NCI-H774 (cell line): ENCODE results near the gene GPR15.
"Not testable (repeated sequence)": the region's sequence is repeated elsewhere in the genome, so short reads cannot be mapped to it uniquely, and the experiment has no call there.

Experiments
- DNase-seq: peaks from one replicate; lab custom pipeline; 2025; lab: John Stamatoyannopoulos, UW

GPR15 gene

DNA sequence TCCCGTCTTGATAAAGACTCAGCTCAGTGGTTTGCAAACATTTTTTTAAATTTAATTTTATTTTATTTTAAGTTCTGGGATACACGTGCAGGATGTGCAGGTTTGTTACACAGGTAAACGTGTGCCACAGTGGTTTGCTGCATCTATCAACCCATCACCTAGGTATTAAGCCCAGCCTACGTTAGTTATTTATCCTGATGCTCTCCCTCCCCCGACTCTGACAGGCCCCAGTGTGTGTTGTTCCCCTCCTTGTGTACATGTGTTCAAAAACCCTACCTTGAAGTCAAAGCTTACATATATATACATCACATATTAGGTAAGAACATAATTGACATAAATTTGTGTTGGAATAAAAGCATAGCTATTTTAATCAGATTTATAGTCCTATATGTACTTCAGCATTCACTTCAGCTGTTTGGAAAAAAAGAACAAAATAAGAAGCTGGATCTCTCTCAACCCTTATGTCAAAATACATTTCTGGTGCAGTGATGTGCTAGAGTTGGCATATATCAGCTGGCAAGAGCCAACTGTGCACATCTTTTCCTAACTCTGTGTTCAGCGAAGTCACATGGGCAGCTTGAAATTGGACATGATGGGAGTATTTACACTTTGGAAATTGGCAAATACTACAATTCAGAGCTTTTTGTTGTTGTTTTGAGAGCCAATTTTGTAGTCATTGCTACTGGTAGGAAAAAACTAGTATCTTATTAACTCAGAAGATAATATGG lies 26.5 kb downstream of the GPR15 start:
- no peak for DNase-seq

DNA sequence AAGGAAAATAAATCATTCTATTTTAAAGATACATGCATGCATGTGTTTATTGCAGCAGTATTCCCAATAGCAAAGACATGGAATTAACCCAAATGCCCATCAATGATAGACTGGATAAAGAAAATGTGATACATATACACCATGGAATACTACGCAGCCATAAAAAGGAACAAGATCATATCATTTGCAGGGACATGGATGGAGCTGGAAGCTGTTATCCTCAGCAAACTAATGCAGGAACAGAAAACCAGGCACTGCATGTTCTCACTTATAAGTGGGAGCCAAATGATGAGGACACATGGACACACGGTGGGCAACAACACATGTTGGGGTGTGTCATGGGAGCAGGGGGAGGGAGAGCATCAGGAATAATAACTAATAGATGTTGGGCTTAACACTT lies 28.0 kb downstream of the GPR15 start:
- not testable (repeated sequence) for DNase-seq

DNA sequence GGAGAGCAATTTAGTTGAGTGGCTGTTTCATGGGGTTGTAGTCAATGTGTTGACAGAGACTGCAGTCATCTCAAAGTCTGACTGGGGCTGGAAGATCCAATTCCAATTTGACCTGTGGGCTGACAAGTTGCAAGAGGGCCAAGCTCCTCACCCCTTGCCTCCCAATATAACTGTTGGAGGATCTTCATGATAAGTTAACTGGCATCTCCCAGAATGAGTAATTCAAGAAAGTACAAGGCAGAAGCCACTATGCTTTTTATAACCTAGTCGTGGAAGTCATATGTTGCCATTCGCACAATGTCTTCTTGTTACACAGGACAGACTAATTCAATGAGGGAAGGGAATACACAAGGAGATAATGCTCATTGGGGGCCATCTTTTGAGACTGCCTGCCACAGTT lies 29.1 kb downstream of the GPR15 start:
- no peak for DNase-seq

DNA sequence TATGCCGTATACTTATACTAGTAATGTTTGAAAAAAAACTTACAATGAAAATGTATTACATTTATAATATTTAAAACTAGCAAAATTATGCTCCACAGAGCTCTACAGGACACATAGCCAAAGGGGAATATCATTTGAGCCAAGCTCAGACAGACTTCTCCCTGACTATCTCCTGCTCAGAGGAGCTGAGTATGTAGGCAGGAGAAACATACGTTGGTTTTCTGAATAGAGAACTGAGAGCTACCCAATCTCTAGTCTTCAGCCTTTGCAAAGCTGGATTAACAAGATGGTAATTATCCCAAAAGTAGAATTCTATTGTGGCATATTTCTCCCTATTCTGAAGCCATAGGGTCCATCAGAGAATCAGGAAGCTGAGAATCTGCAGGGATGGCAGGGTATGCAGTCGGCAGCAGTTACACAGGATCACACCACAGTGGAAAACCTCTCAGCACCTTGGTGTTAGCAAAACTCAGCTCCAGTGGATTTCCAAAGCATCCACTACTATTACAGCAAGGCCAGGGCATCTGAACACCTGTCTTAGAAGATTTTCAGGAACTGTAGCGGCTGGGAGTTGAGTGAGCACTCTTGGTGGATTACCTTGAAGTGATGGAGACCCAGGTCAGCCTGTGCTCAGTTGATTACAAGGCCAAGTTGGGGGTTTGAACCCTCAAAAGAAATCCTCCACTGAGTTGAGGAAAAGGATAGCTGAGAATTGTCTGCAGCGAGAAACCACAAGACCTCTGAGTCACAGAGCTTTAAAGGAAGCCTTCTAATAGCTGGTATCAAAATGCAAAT lies 30.1 kb downstream of the GPR15 start:
- DNase-seq, result no peak

DNA sequence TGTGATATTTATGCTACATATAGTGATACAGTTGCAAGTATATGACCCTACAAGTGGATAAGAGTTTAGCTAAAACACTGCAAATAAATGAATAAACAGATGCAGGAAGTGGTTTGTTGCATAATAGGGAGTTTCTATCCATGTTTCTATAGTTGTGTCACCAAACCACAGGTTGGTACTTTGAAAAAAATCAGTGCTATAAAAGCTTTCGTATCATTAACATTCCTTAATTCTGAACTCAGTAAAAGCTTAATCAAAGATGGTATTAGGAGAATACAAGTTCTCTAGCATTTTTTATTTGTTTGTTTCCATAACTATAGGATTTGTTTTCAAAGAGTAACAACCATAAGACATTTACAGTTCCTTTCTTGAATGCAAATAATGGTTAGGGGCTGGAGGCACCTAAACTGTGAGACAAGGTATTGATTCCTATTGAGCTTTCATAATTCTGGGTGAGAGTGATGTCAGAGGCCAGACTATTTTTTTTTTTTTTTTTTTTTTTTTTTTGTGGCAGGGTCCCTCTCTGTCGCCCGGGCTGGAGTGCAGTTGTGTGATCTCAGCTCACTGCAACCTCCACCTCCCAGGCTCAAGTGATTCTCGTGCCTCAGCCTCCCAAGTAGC lies 32.0 kb downstream of the GPR15 start:
- no peak for DNase-seq

DNA sequence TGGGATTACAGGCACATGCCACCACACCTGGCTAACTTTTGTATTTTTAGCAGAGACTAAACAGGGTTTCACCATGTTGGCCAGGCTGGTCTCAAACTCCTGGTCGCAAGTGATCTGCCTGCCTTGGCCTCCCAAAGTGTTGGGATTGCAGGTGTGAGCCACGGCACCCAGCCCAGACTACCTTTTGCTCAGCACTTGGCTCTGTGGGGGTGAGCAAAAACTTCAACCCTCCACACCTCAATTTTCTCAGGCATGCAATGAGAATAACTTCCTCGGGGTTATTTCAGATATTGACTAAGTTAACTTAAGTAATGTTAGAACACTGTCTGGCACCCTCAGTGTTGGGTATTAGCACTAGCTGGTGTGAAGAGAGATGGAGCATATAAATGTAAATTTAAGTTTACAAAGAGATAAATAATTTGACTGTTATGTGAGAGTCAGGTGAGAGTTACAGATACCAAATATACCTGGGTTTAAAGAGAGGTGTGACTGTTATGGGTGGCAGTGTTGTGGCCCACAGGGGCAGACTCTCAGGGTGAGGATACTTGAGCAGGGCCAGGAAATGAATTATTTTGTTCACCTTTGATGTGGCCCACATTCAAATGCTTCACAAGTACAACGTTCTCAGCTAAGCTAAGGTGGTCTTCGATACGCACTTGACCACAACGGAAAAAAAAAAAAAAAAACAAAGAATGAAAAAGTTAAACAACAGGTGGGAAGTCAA lies 32.7 kb downstream of the GPR15 start:
- DNase-seq, result no peak

DNA sequence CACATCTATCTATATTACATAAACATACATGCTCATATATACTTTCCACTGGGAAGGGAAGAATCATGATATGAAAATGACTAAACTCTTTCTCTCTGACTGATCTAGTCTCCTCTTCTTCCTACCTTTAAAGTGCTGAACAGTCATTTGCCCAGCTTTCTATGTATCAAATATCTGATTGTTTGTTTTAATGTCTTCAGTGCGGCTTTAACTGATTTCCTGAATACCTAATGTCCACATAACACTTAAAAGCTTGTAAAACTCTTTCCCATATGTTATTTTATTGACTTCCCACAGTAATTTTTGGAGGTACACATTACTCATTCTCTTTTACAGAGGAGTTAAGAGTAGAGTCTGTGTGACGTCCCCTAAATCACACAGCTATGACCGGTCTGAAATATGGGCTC lies 33.5 kb downstream of the GPR15 start:
- no peak for DNase-seq

DNA sequence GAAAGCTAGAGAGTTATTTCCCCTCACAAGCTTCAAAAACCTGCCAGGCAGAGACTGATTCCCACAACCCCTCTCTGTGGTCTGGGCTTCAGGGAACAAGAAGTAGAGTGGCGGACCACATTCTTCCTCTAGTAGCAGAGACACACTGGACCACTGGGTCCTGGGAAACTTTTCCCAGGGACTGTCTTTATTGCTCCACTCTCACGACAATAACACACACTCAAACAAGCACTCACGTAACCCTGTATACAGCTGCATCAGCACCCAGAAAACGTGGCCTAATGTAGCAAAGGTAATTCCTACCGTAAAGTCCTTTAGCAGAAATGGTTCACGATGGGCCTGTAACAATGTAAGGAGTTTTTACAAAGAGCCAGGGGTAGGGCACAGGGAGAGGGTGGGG lies 34.1 kb downstream of the GPR15 start:
- no peak for DNase-seq

DNA sequence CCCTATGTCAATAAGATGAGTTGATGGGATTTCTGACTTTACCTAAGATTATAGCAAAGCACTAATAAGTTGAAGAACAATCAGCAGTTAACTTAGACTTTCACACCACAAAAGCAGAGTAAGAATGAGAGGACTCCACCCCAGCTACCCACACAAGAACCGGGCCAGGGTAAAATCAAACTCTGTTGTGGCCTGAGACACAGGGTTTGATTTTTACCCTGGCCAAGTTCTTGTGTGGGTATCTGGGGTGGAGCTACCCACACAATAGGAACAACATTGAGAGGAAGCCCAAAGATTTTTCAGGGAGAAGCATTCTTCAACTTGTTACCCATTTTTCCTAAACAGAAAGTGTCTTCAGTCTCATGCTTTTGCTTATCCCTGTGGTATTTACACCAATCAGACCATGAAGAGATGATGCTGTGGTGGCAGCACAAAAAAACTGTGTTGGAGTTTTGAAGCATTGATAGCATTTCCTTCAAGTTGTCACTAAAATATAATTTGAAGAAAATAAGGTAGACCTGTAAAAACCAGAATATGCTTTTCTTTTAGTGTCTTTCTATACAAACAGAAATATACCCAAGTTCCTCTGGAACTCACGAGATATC lies 36.0 kb downstream of the GPR15 start:
- no peak for DNase-seq

DNA sequence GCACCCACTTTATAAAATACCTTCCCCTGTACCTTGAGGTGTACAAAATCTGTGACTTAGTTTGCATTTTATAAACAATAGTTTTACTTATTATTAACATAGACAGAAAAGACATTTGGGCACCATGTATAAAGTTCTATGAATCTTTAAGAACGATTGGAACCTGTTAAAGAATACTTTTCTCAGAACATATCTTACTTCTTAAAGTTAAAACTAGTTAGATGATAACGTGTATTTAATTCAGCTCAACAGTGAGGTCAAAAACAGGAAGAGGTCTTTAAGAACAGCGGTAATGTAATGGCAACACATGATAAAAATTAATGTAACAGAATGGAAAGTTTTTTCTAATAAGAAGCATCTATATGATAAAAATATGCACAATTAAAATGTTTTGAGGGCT lies 36.6 kb downstream of the GPR15 start:
- DNase-seq, result no peak

DNA sequence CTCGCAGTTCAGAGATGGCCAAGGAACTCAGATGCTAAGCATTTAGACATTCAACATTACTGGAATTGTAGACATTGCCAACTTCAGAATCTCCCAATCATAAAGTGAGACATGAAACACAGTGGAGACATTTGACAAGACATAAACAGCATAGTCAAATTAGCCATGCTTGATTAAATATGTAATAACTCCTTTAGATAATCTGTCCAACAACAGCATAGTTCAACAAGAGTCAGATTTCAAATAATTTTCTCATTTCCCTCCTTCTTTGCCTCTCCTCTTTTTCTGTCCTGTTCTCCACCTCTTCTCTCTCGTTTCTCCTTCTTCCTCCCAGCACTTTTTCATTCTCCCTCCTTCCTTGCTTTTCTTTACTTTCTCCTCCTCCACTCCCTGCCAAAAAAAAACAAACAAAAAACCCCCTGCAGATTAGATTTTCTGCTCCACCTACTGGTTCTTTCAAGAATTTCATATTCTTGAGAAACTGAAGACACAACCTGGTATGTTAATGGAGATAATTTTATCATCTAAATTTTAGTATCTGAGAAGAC lies 41.5 kb downstream of the GPR15 start:
- DNase-seq, result no peak

DNA sequence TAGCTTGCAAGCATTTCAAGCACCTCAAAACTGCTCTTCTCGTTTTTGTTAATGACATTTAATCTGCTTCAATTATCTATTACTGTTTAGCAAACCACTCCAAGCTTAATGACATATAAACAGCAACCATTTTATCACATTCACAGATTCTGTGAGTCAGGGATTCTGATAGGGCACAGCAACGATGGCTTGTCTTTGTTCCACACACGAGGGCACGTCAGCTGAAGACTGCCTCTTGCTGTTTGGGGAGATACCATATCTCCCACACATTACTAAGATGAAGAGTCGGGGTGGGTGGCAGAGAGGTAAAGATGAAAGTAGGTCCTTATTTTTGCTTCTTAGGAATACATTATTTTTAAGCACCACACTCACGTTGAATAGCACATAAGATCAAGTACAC lies 42.4 kb downstream of the GPR15 start:
- DNase-seq, result no peak

DNA sequence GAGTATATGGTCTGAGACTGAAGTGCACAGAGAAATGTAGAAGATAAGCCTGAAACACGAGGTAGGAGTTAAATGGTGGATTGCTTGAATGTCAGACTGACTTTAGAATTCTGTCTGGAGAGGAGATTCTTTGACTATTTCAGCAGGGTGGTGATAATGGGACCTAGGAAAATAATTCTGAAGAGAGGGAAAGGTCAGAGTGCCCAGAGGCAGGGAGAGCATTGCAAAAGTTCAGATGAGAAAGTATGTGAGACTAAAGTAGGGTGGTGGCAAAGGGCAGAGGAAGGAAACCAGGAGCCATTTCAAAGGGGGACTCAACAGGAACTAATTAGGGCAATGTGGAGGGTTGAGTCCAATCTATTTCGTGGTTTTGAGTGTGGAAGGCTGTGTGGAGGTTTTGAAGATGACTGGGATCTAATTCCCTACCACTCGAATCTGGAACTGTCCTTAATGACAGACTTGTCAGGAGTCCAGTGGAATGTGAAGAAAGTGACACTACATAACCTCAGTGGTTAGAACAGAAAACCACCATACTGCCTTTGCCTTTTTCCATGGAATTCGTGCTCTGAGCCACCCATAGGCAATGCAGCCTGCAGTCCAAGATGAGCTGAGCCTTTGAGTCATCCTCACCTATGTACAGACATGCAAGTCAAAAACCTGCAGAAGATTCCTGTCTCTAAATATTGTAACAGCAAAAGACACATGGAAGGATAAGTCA lies 45.6 kb downstream of the GPR15 start:
- DNase-seq, result no peak

DNA sequence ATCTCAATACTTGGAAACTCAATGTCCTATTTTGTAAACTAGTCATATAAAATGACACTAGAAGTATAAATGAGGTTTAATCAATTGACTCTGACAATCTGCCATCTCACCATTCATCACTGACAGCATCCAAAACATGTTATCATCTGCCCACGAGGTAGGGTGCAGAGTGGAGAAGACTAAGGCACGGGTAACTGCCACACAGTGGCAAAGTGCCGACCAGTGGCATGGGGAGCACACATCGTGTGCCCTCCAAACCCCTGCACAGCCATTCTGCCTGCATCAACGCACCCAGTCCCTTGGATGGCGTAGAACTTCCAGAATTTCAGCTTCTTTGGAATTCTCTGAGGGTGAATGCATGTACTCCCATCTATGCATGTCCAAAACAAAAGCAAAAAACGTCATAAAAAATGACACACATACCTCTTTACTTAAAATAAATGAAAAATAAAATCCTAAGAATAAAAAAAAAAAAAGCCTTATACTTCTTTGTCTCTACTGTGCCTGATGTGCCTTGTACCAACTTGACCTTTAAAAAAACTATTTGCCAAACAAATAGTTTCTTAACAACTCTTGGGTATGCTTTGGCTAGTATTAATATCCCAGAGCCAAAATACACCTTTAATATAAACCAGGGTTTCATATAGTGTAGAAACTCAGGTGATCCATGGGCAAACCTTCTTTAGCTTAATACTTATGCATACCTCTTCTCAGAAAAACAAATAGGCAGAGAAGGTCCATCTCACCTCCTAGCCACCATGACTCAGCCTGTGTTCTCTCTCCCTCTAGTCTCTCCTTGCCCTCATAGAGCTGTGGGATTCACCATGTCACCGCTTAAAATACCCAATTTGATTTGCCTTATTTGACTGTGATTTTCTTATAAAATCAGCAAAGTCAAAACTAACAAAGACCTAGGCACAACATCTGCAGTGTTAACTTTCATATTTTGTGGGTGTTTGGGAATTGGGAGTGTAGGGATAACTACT lies 48.9 kb downstream of the GPR15 start:
- DNase-seq, result no peak

DNA sequence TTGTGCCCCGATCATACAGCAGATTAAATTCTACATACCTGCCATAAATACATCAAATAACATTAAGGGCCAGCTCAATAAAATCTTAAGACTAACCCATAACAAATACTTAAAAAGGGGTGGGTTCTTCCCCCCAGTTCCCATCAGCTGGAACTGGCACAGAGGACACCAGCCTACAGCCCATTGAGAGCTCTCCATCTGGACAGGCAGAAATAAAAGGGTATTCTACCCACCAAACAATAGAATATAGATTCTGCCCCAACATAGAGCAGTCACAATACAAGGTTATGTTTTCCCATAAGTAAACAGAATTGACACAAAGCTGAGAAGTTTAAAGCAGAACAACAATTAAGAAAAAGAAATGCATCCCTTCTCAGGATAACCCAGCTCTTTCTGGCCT lies 49.7 kb downstream of the GPR15 start:
- no peak for DNase-seq

DNA sequence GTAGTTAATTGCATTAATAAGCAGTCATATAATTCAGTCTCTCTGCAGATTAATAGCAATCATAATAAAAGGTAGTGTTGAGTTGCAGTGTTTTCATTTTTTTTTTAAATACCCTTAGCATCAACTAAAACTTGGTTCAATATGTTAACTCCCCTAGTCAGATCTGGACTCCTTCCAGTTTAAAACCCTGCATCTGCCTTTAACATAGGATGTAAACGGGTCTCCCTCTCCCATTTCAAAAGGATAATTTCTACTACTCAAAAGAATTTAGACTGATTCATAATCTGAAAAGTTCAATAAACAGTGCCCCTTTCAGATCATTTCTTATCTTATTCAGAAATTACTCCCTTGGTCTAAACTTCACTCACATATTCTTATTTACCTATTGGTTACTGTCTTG lies 50.3 kb downstream of the GPR15 start:
- no peak for DNase-seq

DNA sequence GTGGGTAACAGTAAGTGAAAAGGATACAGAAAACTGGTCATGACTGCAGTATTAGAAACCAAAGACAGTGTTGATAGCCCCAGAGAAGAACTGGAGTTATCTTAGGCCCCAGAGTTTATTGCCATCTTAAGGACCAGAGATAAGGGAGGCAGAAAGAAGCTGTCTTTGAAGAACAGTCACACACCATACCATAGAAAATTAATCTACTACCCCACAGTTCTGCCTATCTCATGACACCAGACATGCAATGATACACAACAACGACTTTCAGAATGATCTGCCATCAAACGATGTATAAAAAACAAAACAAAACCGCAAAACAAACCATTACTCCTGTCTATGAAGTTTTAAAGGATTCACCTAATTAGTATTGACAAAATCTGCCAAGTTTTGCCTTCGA lies 52.0 kb downstream of the GPR15 start:
- DNase-seq, result no peak
